Middle frontal gyrus (tissue), 1 donor: ENCODE measurements around the gene TRIM31.
"Not testable (repeated sequence)": the region's sequence is repeated elsewhere in the genome, so short reads cannot be mapped to it uniquely, and the experiment has no call there.

Source experiments
- DNase-seq: peaks from one replicate; pipeline ENCODE4 v3.0.0-alpha.2; 2015; ENCODE audit warnings: low spot score; ENCODE audit errors: extremely low spot score

TRIM31 gene

GRCh38 chr6:30149234-30149633 lies 36.3 kb upstream of the TRIM31 start:
- DNase-seq = no peak

- DNase-seq = no peak
Measured at GRCh38 chr6:30147096-30147495, 34.2 kb upstream of the TRIM31 start.

GRCh38 chr6:30145818-30146217 lies 32.9 kb upstream of the TRIM31 start:
- no peak for DNase-seq

GRCh38 chr6:30144811-30145210 lies 31.9 kb upstream of the TRIM31 start:
- DNase-seq = no peak

GRCh38 chr6:30143780-30144179 lies 30.9 kb upstream of the TRIM31 start:
- no peak for DNase-seq

- no peak for DNase-seq
Measured at GRCh38 chr6:30142665-30143064, 29.8 kb upstream of the TRIM31 start.

GRCh38 chr6:30140240-30140639 lies 27.4 kb upstream of the TRIM31 start:
- not testable (repeated sequence) for DNase-seq

GRCh38 chr6:30136570-30137286 lies 23.8 kb upstream of the TRIM31 start:
- DNase-seq = no peak

GRCh38 chr6:30135757-30136156 lies 22.9 kb upstream of the TRIM31 start, which contains the start of gene TRIM40:
TRIM40 (plus strand) TSS chr6:30136140; CDS start chr6:30137037, 897 bp downstream.
- DNase-seq = no peak

- DNase-seq = no peak
Measured at GRCh38 chr6:30135147-30135546, 22.3 kb upstream of the TRIM31 start.

GRCh38 chr6:30131947-30132497 lies 19.1 kb upstream of the TRIM31 start:
- DNase-seq = no peak

- peak; percentile 50 for DNase-seq
Measured at GRCh38 chr6:30130887-30131862, 18.3 kb upstream of the TRIM31 start.

- no peak for DNase-seq
Measured at GRCh38 chr6:30130179-30130679, 17.3 kb upstream of the TRIM31 start.

- DNase-seq = no peak
Measured at GRCh38 chr6:30129265-30130178, 16.6 kb upstream of the TRIM31 start.

- no peak for DNase-seq
Measured at GRCh38 chr6:30127238-30128093, 14.6 kb upstream of the TRIM31 start.

- no peak for DNase-seq
Measured at GRCh38 chr6:30122515-30122914, 9.6 kb upstream of the TRIM31 start.

GRCh38 chr6:30121446-30122366 lies 8.8 kb upstream of the TRIM31 start:
- DNase-seq = no peak

- DNase-seq = not testable (repeated sequence)
Measured at GRCh38 chr6:30118691-30119090, 5.8 kb upstream of the TRIM31 start.

GRCh38 chr6:30116724-30117123 lies 3.8 kb upstream of the TRIM31 start:
- no peak for DNase-seq
